Activated CD4-positive, alpha-beta T cell treated with anti-CD3 and anti-CD28 coated beads for 24 hours (primary cell): ENCODE measurements around the gene COX18.
A peak's percentile ranks its signal among the peaks of the same experiment; 100 is the strongest.

ENCODE experiments used
- DNase-seq, 2 donors: peaks; one replicate each; pipeline ENCODE4 v3.0.0-alpha.2; 2020; ENCODE audit warnings: low read depth in 2 of 2

The COX18 gene

GRCh38 chr4:73053974-73054480 is 15.5 kb downstream of the COX18 start:
- no peak for DNase-seq

GRCh38 chr4:73053076-73053475 is 16.4 kb downstream of the COX18 start:
- no peak for DNase-seq

GRCh38 chr4:73051625-73052024 is 17.9 kb downstream of the COX18 start:
- no peak for DNase-seq

GRCh38 chr4:73045879-73046278 is 23.6 kb downstream of the COX18 start:
- no peak for DNase-seq

GRCh38 chr4:73037057-73037456 is 32.5 kb downstream of the COX18 start:
- no peak for DNase-seq

- DNase-seq, result no peak
Measured at GRCh38 chr4:73036123-73036522, 33.4 kb downstream of the COX18 start.

GRCh38 chr4:73034896-73035295 is 34.6 kb downstream of the COX18 start:
- no peak for DNase-seq

- DNase-seq, result no peak
Measured at GRCh38 chr4:73028621-73029020, 40.9 kb downstream of the COX18 start.

GRCh38 chr4:73021634-73022033 is 47.9 kb downstream of the COX18 start:
- DNase-seq, result no peak

GRCh38 chr4:73019462-73020047 is 50.0 kb downstream of the COX18 start:
- DNase-seq, result peak in 1 of 2 donors; percentile 9

- no peak for DNase-seq
Measured at GRCh38 chr4:73018595-73018994, 50.9 kb downstream of the COX18 start.

- no peak for DNase-seq
Measured at GRCh38 chr4:73013310-73013709, 56.2 kb downstream of the COX18 start.

- no peak for DNase-seq
Measured at GRCh38 chr4:73012673-73013072, 56.8 kb downstream of the COX18 start.

GRCh38 chr4:73011629-73011985 is 57.9 kb downstream of the COX18 start:
- DNase-seq, result no peak

- no peak for DNase-seq
Measured at GRCh38 chr4:73010789-73011628, 58.5 kb downstream of the COX18 start.

GRCh38 chr4:73007526-73008100 is 61.9 kb downstream of the COX18 start:
- DNase-seq, result no peak

GRCh38 chr4:73006286-73006990 is 63.1 kb downstream of the COX18 start:
- no peak for DNase-seq

- no peak for DNase-seq
Measured at GRCh38 chr4:73005514-73005913, 64.0 kb downstream of the COX18 start.
